Renal cortical epithelial cell (primary cell): ENCODE measurements around the gene PAFAH1B2. TPM values are rescaled to one million over a fixed set of nuclear protein-coding genes. Genes with fewer than 3 reads are reported as not detected.

Experiments used
- DNase-seq: peaks from one replicate; pipeline ENCODE4 v3.0.0-alpha.2; 2011; ENCODE audit warnings: low read depth
- total RNA-seq: library from RNA; depleted of rRNA; stranded (reverse); fragments of >200 nt; gene quantifications from 2 replicates; pipeline ENCODE4 v1.2.3, GENCODE V29; 2014

The PAFAH1B2 gene
- total RNA-seq, 1 donor from 2014 or later: 238 TPM

- DNase-seq: no peak
Measured at GRCh38 chr11:117187799-117188481, 43.9 kb downstream of the PAFAH1B2 start.

- DNase-seq: no peak
Measured at GRCh38 chr11:117188620-117189081, 44.6 kb downstream of the PAFAH1B2 start.

GRCh38 chr11:117189191-117189940 lies 45.3 kb downstream of the PAFAH1B2 start:
- DNase-seq: no peak

- DNase-seq: no peak
Measured at GRCh38 chr11:117189941-117190544, 46.0 kb downstream of the PAFAH1B2 start.

- no peak for DNase-seq
Measured at GRCh38 chr11:117191680-117192400, 47.8 kb downstream of the PAFAH1B2 start.

- DNase-seq: no peak
Measured at GRCh38 chr11:117192401-117192875, 48.4 kb downstream of the PAFAH1B2 start.

GRCh38 chr11:117193130-117194020 lies 49.3 kb downstream of the PAFAH1B2 start:
- no peak for DNase-seq

GRCh38 chr11:117194267-117194666 lies 50.2 kb downstream of the PAFAH1B2 start:
- DNase-seq: no peak

- DNase-seq: no peak
Measured at GRCh38 chr11:117195258-117195657, 51.2 kb downstream of the PAFAH1B2 start.

GRCh38 chr11:117195761-117196160 lies 51.7 kb downstream of the PAFAH1B2 start:
- DNase-seq: no peak

GRCh38 chr11:117197006-117197405 lies 52.9 kb downstream of the PAFAH1B2 start:
- no peak for DNase-seq

GRCh38 chr11:117197516-117198456 lies 53.7 kb downstream of the PAFAH1B2 start:
- no peak for DNase-seq

GRCh38 chr11:117198613-117199012 lies 54.5 kb downstream of the PAFAH1B2 start:
- DNase-seq: no peak

- peak; percentile 53 for DNase-seq
Measured at GRCh38 chr11:117199053-117199915, 55.2 kb downstream of the PAFAH1B2 start, which contains the start of gene TAGLN. Gene TAGLN, plus strand, starts transcription at chr11:117199370. Its CDS starts 3,644 bp downstream, at chr11:117203014.

GRCh38 chr11:117199916-117200812 lies 56.1 kb downstream of the PAFAH1B2 start:
- no peak for DNase-seq

GRCh38 chr11:117200813-117201657 lies 56.9 kb downstream of the PAFAH1B2 start:
- DNase-seq: no peak
